Testis (tissue), 2 donors: Measurements from ENCODE around the gene ARID3A.

Experiments
- CTCF ChIP-seq, 3 experiments: fragments of 450-650 bp in 2 of 3; fragments of 200-600 bp in 1 of 3; sonication (generic) in 1 of 3; IDR thresholded peaks; one replicate each; pipeline ENCODE4 v1.5.1; 2016 to 2019; ENCODE audit warnings: antibody characterized with exemption in 3 of 3, mild to moderate bottlenecking in 2 of 3, moderate library complexity in 1 of 3
- POLR2A ChIP-seq: fragments of 450-650 bp; IDR thresholded peaks from one replicate; pipeline ENCODE4 v1.6.1; 2017; ENCODE audit warnings: antibody characterized with exemption, mild to moderate bottlenecking, moderate library complexity

- no peak for TF ChIP-seq POLR2A
- TF ChIP-seq CTCF (IDR thresholded peaks at IDR 0.05), result no peak
These were observed 76.8 kb downstream of the ARID3A start for GRCh38 chr19:1002600-1002999.
